Measurements from ENCODE around the gene DAW1. TPM values are rescaled to one million over a fixed set of nuclear protein-coding genes. Genes with fewer than 3 reads are reported as not detected.

DAW1 gene
- total and polyA plus RNA-seq, 4 donors = not detected

GRCh38 chr2:227861011-227861410 is 10.4 kb upstream of the DAW1 start (continued):
- TF ChIP-seq SP1 (IDR thresholded peaks at IDR 0.05) = no peak
- TF ChIP-seq ZBTB33 (IDR thresholded peaks at IDR 0.05) = no peak
- no peak for TF ChIP-seq RAD21 (IDR thresholded peaks at IDR 0.05)
- TF ChIP-seq TAF1 (conservative IDR thresholded peaks at IDR 0.05) = no peak
- TF ChIP-seq GABPA (IDR thresholded peaks at IDR 0.05 in 1 of 2, conservative IDR thresholded peaks at IDR 0.05 in 1 of 2) = no peak
- no peak for TF ChIP-seq FOXA1 (IDR thresholded peaks at IDR 0.05)

GRCh38 chr2:227862227-227862740 is 9.1 kb upstream of the DAW1 start:
- WGBS = 30% methylated on average over 8 of the region's 8 CpGs
- no peak overlapping the region for H3K9ac ChIP-seq (ENCODE audit: low read depth in 1 of 2, low read length in 2 of 2)
- H3K27ac ChIP-seq (ENCODE audit: low read depth in 1 of 2, low read length in 2 of 2) = no peak overlapping the region
- TF ChIP-seq CTCF (IDR thresholded peaks at IDR 0.05; ENCODE audit: low read depth, low read length, missing input control) (peak; percentile 52), FOXA1 (IDR thresholded peaks at IDR 0.05) (no peak), RAD21 (IDR thresholded peaks at IDR 0.05) (peak; percentile 68 to 78)
- no peak overlapping the region for H3K4me3 ChIP-seq (ENCODE audit: low read depth in 1 of 3, low read length in 3 of 3)
- no peaks in the 10 kb centered on the region for H3K27me3 ChIP-seq (ENCODE audit: control insufficient read depth in 4 of 4, insufficient read depth in 4 of 4, low read length in 3 of 4)
- DNase-seq (ENCODE audit: low spot score) = no peak
- no peaks in the 10 kb centered on the region for H3K9me3 ChIP-seq (ENCODE audit: control insufficient read depth in 4 of 4, low read length in 3 of 4)
- H3K36me3 ChIP-seq (ENCODE audit: control insufficient read depth in 4 of 4, insufficient read depth in 3 of 4, low read depth in 1 of 4, low read length in 3 of 4) = no peaks in the 10 kb centered on the region
- no peaks in the 10 kb centered on the region for H3K4me1 ChIP-seq (ENCODE audit: control insufficient read depth in 4 of 4, insufficient read depth in 4 of 4, low read length in 3 of 4)

GRCh38 chr2:227862741-227863588 is 8.5 kb upstream of the DAW1 start:
- Histone ChIP-seq H3K27ac (ENCODE audit: low read depth in 1 of 2, low read length in 2 of 2) (no peak overlapping the region), H3K9ac (ENCODE audit: low read depth in 1 of 2, low read length in 2 of 2) (no peak overlapping the region), H3K27me3 (ENCODE audit: control insufficient read depth in 4 of 4, insufficient read depth in 4 of 4, low read length in 3 of 4) (no peaks in the 10 kb centered on the region), H3K4me1 (ENCODE audit: control insufficient read depth in 4 of 4, insufficient read depth in 4 of 4, low read length in 3 of 4) (no peaks in the 10 kb centered on the region), H3K4me3 (ENCODE audit: low read depth in 1 of 3, low read length in 3 of 3) (no peak overlapping the region), H3K9me3 (ENCODE audit: control insufficient read depth in 4 of 4, low read length in 3 of 4) (no peaks in the 10 kb centered on the region), H3K36me3 (ENCODE audit: control insufficient read depth in 4 of 4, insufficient read depth in 3 of 4, low read depth in 1 of 4, low read length in 3 of 4) (no peaks in the 10 kb centered on the region)
- DNase-seq (ENCODE audit: low spot score) = no peak
- no peak for TF ChIP-seq HNF4A (conservative IDR thresholded peaks at IDR 0.05)
- WGBS = 83% methylated on average over 7 of the region's 7 CpGs

GRCh38 chr2:227864161-227864756 is 7.2 kb upstream of the DAW1 start:
- WGBS = 70% methylated on average over 9 of the region's 9 CpGs
- Histone ChIP-seq H3K9ac (ENCODE audit: low read depth in 1 of 2, low read length in 2 of 2) (no peak overlapping the region), H3K4me1 (ENCODE audit: control insufficient read depth in 4 of 4, insufficient read depth in 4 of 4, low read length in 3 of 4) (no peaks in the 10 kb centered on the region), H3K27ac (ENCODE audit: low read depth in 1 of 2, low read length in 2 of 2) (no peak overlapping the region), H3K36me3 (ENCODE audit: control insufficient read depth in 4 of 4, insufficient read depth in 3 of 4, low read depth in 1 of 4, low read length in 3 of 4) (no peaks in the 10 kb centered on the region), H3K4me3 (ENCODE audit: low read depth in 1 of 3, low read length in 3 of 3) (no peak overlapping the region), H3K9me3 (ENCODE audit: control insufficient read depth in 4 of 4, low read length in 3 of 4) (no peaks in the 10 kb centered on the region), H3K27me3 (ENCODE audit: control insufficient read depth in 4 of 4, insufficient read depth in 4 of 4, low read length in 3 of 4) (no peaks in the 10 kb centered on the region)
- no peak for DNase-seq (ENCODE audit: low spot score)
- TF ChIP-seq FOXA2 (IDR thresholded peaks at IDR 0.05) = no peak
